ENCODE measurements around the gene BFSP1. TPM values are rescaled to one million over a fixed set of nuclear protein-coding genes. Genes with fewer than 3 reads are reported as not detected.

The BFSP1 gene
- total RNA-seq, 1 experiment from 2014 or later: 0.94 TPM

DNA sequence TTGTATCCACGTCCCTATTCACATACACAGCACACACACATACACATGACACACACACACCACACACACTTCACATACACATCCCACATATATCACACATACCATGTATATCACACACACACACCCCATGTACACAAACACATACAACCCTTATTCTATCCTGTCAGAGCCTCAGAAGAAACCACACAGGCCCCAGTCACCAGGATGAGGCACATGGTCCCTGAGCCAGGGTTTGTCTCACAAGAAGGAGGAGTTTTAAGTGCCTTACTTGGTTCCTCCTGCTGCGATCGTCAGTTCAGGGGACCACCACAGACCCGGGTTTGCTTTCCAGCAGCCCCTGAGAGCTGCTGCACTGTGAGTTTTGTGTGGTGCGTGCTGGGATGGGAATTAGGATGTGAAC is 23.6 kb downstream of the BFSP1 start:
- no peaks in the 10 kb centered on the region for H3K9me3 Mint-ChIP-seq (ENCODE audit: low read depth, unreplicated experiment)
- H3K4me1 Mint-ChIP-seq (ENCODE audit: low read depth, unreplicated experiment): peaks cover 7% of the 10 kb centered on the region
- H3K4me3 Mint-ChIP-seq (ENCODE audit: low read depth, unreplicated experiment): no peak overlapping the region
- no peaks in the 10 kb centered on the region for H3K27me3 Mint-ChIP-seq (ENCODE audit: unreplicated experiment)
- CTCF ChIA-PET: no interaction called here
- H3K27ac Mint-ChIP-seq (ENCODE audit: unreplicated experiment): no peak overlapping the region
- no peaks in the 10 kb centered on the region for H3K36me3 Mint-ChIP-seq (ENCODE audit: insufficient read depth, unreplicated experiment)
- BruUV-seq (replicated peaks): no TSS peak
- intact Hi-C loops (cut with micrococcal nuclease; ENCODE audit: unreplicated experiment): loop anchor here (10.0 kb wide), 2 partner anchors 107 to 487 kb away; no protein-coding TSS in a partner anchor
- TF ChIP-seq, protein P1, sequence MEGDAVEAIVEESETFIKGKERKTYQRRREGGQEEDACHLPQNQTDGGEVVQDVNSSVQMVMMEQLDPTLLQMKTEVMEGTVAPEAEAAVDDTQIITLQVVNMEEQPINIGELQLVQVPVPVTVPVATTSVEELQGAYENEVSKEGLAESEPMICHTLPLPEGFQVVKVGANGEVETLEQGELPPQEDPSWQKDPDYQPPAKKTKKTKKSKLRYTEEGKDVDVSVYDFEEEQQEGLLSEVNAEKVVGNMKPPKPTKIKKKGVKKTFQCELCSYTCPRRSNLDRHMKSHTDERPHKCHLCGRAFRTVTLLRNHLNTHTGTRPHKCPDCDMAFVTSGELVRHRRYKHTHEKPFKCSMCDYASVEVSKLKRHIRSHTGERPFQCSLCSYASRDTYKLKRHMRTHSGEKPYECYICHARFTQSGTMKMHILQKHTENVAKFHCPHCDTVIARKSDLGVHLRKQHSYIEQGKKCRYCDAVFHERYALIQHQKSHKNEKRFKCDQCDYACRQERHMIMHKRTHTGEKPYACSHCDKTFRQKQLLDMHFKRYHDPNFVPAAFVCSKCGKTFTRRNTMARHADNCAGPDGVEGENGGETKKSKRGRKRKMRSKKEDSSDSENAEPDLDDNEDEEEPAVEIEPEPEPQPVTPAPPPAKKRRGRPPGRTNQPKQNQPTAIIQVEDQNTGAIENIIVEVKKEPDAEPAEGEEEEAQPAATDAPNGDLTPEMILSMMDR (IDR thresholded peaks at IDR 0.05; ENCODE audit: unreplicated experiment): no peak
- DNase-seq: no peak

DNA sequence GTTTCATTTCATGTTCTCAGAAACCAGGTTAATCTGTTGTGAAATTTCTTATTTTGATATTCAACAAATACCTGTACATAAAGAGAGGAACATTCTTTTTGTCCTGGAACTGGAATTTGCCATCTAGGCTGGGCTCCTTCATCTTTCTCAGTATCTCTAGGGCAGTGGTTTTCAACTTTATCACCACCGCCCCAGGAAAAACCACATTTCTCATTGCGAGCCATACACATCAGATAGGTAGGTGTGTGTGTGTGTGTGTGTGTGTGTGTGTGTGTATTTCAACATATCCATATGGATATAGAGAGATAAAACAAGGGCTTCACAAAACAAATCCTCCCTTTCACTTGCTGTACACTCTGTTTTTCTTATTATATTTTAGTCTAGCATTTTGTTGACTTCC is 24.1 kb downstream of the BFSP1 start:
- DNase-seq: no peak
- Mint-ChIP-seq H3K9me3 (ENCODE audit: low read depth, unreplicated experiment) (no peaks in the 10 kb centered on the region), H3K36me3 (ENCODE audit: insufficient read depth, unreplicated experiment) (no peaks in the 10 kb centered on the region), H3K27ac (ENCODE audit: unreplicated experiment) (no peak overlapping the region), H3K4me1 (ENCODE audit: low read depth, unreplicated experiment) (peaks cover 7% of the 10 kb centered on the region), H3K4me3 (ENCODE audit: low read depth, unreplicated experiment) (no peak overlapping the region), H3K27me3 (ENCODE audit: unreplicated experiment) (no peaks in the 10 kb centered on the region)
- CTCF ChIA-PET: no interaction called here
- intact Hi-C loops (cut with micrococcal nuclease; ENCODE audit: unreplicated experiment): loop anchor here (10.0 kb wide), 2 partner anchors 108 to 488 kb away; no protein-coding TSS in a partner anchor
- no TSS peak for BruUV-seq (replicated peaks)
- TF ChIP-seq, protein P1 (IDR thresholded peaks at IDR 0.05; ENCODE audit: unreplicated experiment): no peak

DNA sequence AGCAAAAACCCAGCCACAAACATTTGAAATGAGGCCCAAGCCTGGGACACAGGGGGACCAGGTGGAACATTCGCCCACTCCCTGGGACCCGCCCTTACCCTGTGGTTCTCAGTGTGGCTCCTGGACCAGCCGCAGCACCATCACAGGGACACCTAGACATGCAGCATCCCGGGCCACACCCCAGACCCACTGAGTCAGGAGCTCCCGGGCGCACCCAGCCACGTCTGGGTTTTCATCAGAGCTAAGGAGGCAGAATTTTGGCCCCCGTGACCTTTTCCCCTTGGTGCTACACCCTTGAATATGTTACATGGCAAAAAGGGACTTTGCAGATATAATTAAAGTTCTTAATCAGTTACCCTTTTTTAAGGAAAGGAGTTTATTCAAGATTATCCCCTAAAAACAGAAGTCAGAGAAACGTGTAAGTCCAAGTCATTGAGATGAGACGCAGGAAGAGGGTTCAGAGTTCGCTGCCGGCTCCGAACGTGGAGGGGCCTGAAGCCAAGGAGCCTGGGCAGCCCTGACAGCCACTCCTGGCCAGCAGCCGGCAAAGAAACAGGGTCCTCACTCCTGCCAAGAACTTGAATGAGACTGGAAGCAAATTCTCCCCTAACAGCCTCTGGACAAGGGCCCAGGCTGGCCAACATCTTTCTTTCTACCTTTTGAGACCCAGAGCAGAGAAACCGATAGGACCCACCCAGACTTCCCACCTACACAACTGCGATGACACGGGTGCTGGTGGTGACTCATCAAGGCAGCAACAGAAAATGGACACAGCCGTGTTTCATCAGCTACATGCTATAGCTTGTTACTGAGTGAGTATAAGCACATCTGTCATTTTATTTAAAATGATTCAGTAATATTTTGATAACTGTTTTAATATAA is 25.3 kb downstream of the BFSP1 start:
- Mint-ChIP-seq H3K27ac (ENCODE audit: unreplicated experiment) (no peak overlapping the region), H3K9me3 (ENCODE audit: low read depth, unreplicated experiment) (no peaks in the 10 kb centered on the region), H3K27me3 (ENCODE audit: unreplicated experiment) (no peaks in the 10 kb centered on the region)

DNA sequence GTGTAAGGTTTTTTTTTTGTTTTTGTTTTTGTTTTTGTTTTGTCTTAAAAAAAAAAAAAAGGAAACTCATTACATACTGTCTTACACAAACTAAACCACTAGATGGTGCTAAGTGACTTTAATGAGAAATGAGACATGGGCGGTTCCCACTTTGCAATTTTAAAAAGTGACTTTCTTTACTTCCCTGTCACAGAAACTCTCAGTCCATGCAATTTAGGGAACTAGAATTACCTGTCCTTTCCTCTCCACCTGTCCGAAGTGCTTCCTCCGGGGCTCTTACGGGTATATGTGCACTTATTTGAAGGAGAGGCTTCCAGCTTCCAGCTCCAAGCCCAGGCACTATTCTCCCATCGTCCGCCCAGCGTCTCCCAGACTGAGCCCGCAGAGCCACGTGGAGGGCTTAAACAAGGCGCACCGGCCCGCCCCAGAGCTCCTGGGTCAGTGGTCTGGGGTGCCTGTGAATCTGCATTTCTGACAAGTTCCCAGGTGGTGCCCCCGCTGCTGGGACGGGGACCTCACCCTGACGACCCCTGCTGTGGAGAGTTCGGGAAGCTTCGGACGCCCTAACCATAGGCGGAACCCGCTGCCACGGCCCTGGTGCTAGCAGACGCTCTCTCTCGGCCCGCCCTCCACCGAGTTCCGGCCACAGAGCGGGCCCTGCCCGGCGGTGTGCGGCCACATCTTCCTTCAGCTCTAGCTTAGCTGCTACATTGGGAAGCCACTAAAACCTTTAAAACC is 26.1 kb downstream of the BFSP1 start:
- intact Hi-C loops (cut with micrococcal nuclease; ENCODE audit: unreplicated experiment): loop anchor here (10.0 kb wide), 2 partner anchors 110 to 490 kb away; no protein-coding TSS in a partner anchor
- TF ChIP-seq, protein P1 (IDR thresholded peaks at IDR 0.05; ENCODE audit: unreplicated experiment): no peak

More for the DNA sequence above, 25.3 kb downstream of the BFSP1 start:
- Mint-ChIP-seq H3K4me1 (ENCODE audit: low read depth, unreplicated experiment) (peaks cover 7% of the 10 kb centered on the region), H3K36me3 (ENCODE audit: insufficient read depth, unreplicated experiment) (no peaks in the 10 kb centered on the region), H3K4me3 (ENCODE audit: low read depth, unreplicated experiment) (peak overlapping the region; percentile 56)
- no TSS peak for BruUV-seq (replicated peaks)
- CTCF ChIA-PET: interaction anchor here (1.0 to 1.2 kb wide), 2 partner anchors 144 to 433 kb away, joined by 3 to 4 read pairs; no protein-coding TSS in a partner anchor
- intact Hi-C loops (cut with micrococcal nuclease; ENCODE audit: unreplicated experiment): loop anchor here (10.0 kb wide), 2 partner anchors 109 to 489 kb away; no protein-coding TSS in a partner anchor
- no peak for DNase-seq
- TF ChIP-seq, protein P1 (IDR thresholded peaks at IDR 0.05; ENCODE audit: unreplicated experiment): no peak

More for the DNA sequence above, 26.1 kb downstream of the BFSP1 start:
- no TSS peak for BruUV-seq (replicated peaks)
- CTCF ChIA-PET: interaction anchor here (1.0 to 1.2 kb wide), 2 partner anchors 144 to 434 kb away, joined by 3 to 4 read pairs; no protein-coding TSS in a partner anchor
- DNase-seq: peak; percentile 1
- H3K27me3 Mint-ChIP-seq (ENCODE audit: unreplicated experiment): no peaks in the 10 kb centered on the region
- no peaks in the 10 kb centered on the region for H3K9me3 Mint-ChIP-seq (ENCODE audit: low read depth, unreplicated experiment)
- peak overlapping the region; percentile 56 for H3K4me3 Mint-ChIP-seq (ENCODE audit: low read depth, unreplicated experiment)
- no peak overlapping the region for H3K27ac Mint-ChIP-seq (ENCODE audit: unreplicated experiment)
- peaks cover 7% of the 10 kb centered on the region for H3K4me1 Mint-ChIP-seq (ENCODE audit: low read depth, unreplicated experiment)
- H3K36me3 Mint-ChIP-seq (ENCODE audit: insufficient read depth, unreplicated experiment): no peaks in the 10 kb centered on the region
